ENCODE measurements around the gene CCNI2.

- no peak for TF ChIP-seq CTCF (IDR thresholded peaks at IDR 0.05)
- TF ChIP-seq POLR2A (IDR thresholded peaks at IDR 0.05), result no peak
These were observed 8.0 kb upstream of the CCNI2 start for GRCh38 chr5:132739232-132739631.
